IMR-90 (cell line): ENCODE results near the gene CDH16. TPM values are rescaled to one million over a fixed set of nuclear protein-coding genes. Genes with fewer than 3 reads are reported as not detected.
A peak's percentile ranks its signal among the peaks of the same experiment; 100 is the strongest.

ENCODE experiments used
- ATAC-seq: fragments of 200-7000 bp; cut with Tn5 transposase; 2 replicates; pipeline ENCODE4 v1.9.1; 2020; ENCODE audit warnings: low read depth, mild to moderate bottlenecking, moderate library complexity
- BruUV-seq: library from RNA; stranded (reverse); fragments of 400-500 nt; replicated peaks from 2 replicates; lab custom pipeline; 2021; lab: Mats Ljungman, UMichigan
- CTCF ChIA-PET: fragments of 300-600 bp; formaldehyde crosslinking; extraction: SDS; loops from one replicate; lab custom pipeline; 2021; ENCODE audit warnings: antibody characterized with exemption; lab: Yijun Ruan, JAX
- POLR2A ChIA-PET: fragments of 300-600 bp; sonication (Branson Sonifier 250); formaldehyde crosslinking; loops from one replicate; lab custom pipeline; 2022; ENCODE audit warnings: antibody characterized with exemption; ENCODE audit not compliant: unreplicated experiment; lab: Charles Lee
- DNase-seq: peaks from one replicate; pipeline ENCODE4 v3.0.0; 2013
- H2AFZ ChIP-seq: replicated peaks from 2 replicates; pipeline ENCODE3; 2013; ENCODE audit warnings: low read length, mild to moderate bottlenecking; ENCODE audit not compliant: poor library complexity
- H2AK5ac ChIP-seq: 2 replicates; pipeline ENCODE4 v1.6.1; 2013; ENCODE audit warnings: low read depth, low read length, inconsistent platforms
- H2AK9ac ChIP-seq: replicated peaks from 2 replicates; pipeline ENCODE3; 2013; ENCODE audit warnings: mild to moderate bottlenecking, low read depth, low read length, moderate library complexity; ENCODE audit not compliant: poor library complexity
- H2BK120ac ChIP-seq: 2 replicates; pipeline ENCODE4 v1.6.1; 2013; ENCODE audit warnings: low read depth, low read length, inconsistent platforms
- H2BK15ac ChIP-seq: 3 replicates; pipeline ENCODE4 v1.6.1; 2013; ENCODE audit warnings: low read depth, low read length, inconsistent platforms
- H2BK20ac ChIP-seq: 2 replicates; pipeline ENCODE4 v1.6.1; 2013; ENCODE audit warnings: low read depth, mild to moderate bottlenecking, inconsistent platforms, low read length, moderate library complexity
- H2BK5ac ChIP-seq: 2 replicates; pipeline ENCODE4 v1.6.1; 2013; ENCODE audit warnings: mild to moderate bottlenecking, low read depth, low read length, inconsistent platforms; ENCODE audit not compliant: poor library complexity, severe bottlenecking
- H3K14ac ChIP-seq: replicated peaks from 2 replicates; pipeline ENCODE4 v1.6.1; 2013; ENCODE audit warnings: low read depth, low read length, inconsistent platforms
- H3K18ac ChIP-seq: 2 replicates; pipeline ENCODE4 v1.6.1; 2013; ENCODE audit warnings: low read depth, low read length, control low read depth
- H3K23ac ChIP-seq: 2 replicates; pipeline ENCODE4 v1.6.1; 2013; ENCODE audit warnings: low read depth, low read length, inconsistent platforms
- H3K27ac ChIP-seq: 2 replicates; pipeline ENCODE4 v1.5.1; 2013; ENCODE audit warnings: mild to moderate bottlenecking, control low read depth, low read length; ENCODE audit not compliant: insufficient read depth
- H3K27me3 ChIP-seq: 2 replicates; pipeline ENCODE4 v1.6.1; 2013; ENCODE audit warnings: low read length; ENCODE audit not compliant: control insufficient read depth, insufficient read depth
- H3K36me3 ChIP-seq: 2 replicates; pipeline ENCODE4 v1.6.1; 2013; ENCODE audit warnings: low read length, mixed read lengths; ENCODE audit not compliant: control insufficient read depth, insufficient read depth
- H3K4ac ChIP-seq: 2 replicates; pipeline ENCODE4 v1.6.1; 2013; ENCODE audit warnings: low read depth, low read length, inconsistent platforms
- H3K4me1 ChIP-seq: 2 replicates; pipeline ENCODE4 v1.6.1; 2013; ENCODE audit warnings: low read length, mixed read lengths; ENCODE audit not compliant: control insufficient read depth, insufficient read depth
- H3K4me2 ChIP-seq: 2 replicates; pipeline ENCODE4 v1.6.1; 2013; ENCODE audit warnings: low read depth, mild to moderate bottlenecking, control low read depth, low read length, moderate library complexity
- H3K4me3 ChIP-seq: 2 replicates; pipeline ENCODE4 v1.5.1; 2013; ENCODE audit warnings: low read depth, mild to moderate bottlenecking, control low read depth, low read length, moderate library complexity; ENCODE audit not compliant: insufficient read depth
- H3K56ac ChIP-seq: 2 replicates; pipeline ENCODE4 v1.6.1; 2013; ENCODE audit warnings: low read length, inconsistent platforms; ENCODE audit not compliant: insufficient read depth; ENCODE audit errors: extremely low read depth
- H3K79me1 ChIP-seq, 2 experiments: 2 replicates each; pipeline ENCODE4 v1.6.1; 2013; ENCODE audit warnings: low read length in 2 of 2, inconsistent platforms in 1 of 2, low read depth in 1 of 2
- H3K9ac ChIP-seq: 2 replicates; pipeline ENCODE4 v1.6.1; 2013; ENCODE audit warnings: low read depth, low read length, control low read depth
- H3K9me1 ChIP-seq: 2 replicates; pipeline ENCODE4 v1.6.1; 2013; ENCODE audit warnings: low read length, inconsistent platforms; ENCODE audit not compliant: insufficient read depth
- H3K9me3 ChIP-seq: 2 replicates; pipeline ENCODE4 v1.6.1; 2013; ENCODE audit warnings: low read length; ENCODE audit not compliant: control insufficient read depth, insufficient read depth
- H4K20me1 ChIP-seq: 2 replicates; pipeline ENCODE4 v1.6.1; 2013; ENCODE audit warnings: low read length, inconsistent platforms; ENCODE audit not compliant: insufficient read depth
- H4K5ac ChIP-seq: 2 replicates; pipeline ENCODE4 v1.6.1; 2013; ENCODE audit warnings: mild to moderate bottlenecking, low read depth, low read length, control low read depth
- H4K8ac ChIP-seq, 2 experiments: 2 replicates each; pipeline ENCODE4 v1.6.1; 2013; ENCODE audit warnings: low read depth in 2 of 2, low read length in 2 of 2, control low read depth in 1 of 2, inconsistent platforms in 1 of 2
- H4K91ac ChIP-seq: 2 replicates; pipeline ENCODE4 v1.6.1; 2013; ENCODE audit warnings: low read depth, low read length, inconsistent platforms; ENCODE audit not compliant: insufficient read depth
- BHLHE40 ChIP-seq: fragments of 150-350 bp; IDR thresholded peaks from 2 replicates; pipeline ENCODE4 v1.6.1; 2016; ENCODE audit warnings: mild to moderate bottlenecking, low read depth, low read length
- CEBPB ChIP-seq: IDR thresholded peaks from 2 replicates; pipeline ENCODE4 v1.6.1; 2012; ENCODE audit warnings: low read depth, low read length, improper control_type of control experiment
- CHD1 ChIP-seq: IDR thresholded peaks from 2 replicates; pipeline ENCODE4 v1.6.1; 2012; ENCODE audit warnings: low read depth, low read length, improper control_type of control experiment
- CTCF ChIP-seq: conservative IDR thresholded peaks from 2 replicates; pipeline ENCODE4 v1.5.1; 2012; ENCODE audit warnings: mild to moderate bottlenecking, low read depth, low read length, improper control_type of control experiment
- ELK1 ChIP-seq: fragments of 150-350 bp; IDR thresholded peaks from 2 replicates; pipeline ENCODE4 v1.6.1; 2016; ENCODE audit warnings: low read depth, mild to moderate bottlenecking, low read length, moderate library complexity, borderline replicate concordance
- FOS ChIP-seq: fragments of 150-350 bp; IDR thresholded peaks from 2 replicates; pipeline ENCODE4 v1.6.1; 2016; ENCODE audit warnings: low read depth, low read length
- MAFK ChIP-seq: IDR thresholded peaks from 2 replicates; pipeline ENCODE4 v1.6.1; 2012; ENCODE audit warnings: low read depth, low read length, improper control_type of control experiment
- MXI1 ChIP-seq: IDR thresholded peaks from 2 replicates; pipeline ENCODE4 v1.6.1; 2012; ENCODE audit warnings: low read depth, mild to moderate bottlenecking, low read length, moderate library complexity, borderline replicate concordance
- NFE2L2 ChIP-seq: fragments of 150-350 bp; IDR thresholded peaks from 2 replicates; pipeline ENCODE4 v1.6.1; 2016; ENCODE audit warnings: low read depth, mild to moderate bottlenecking, low read length
- POLR2A ChIP-seq: IDR thresholded peaks from 2 replicates; pipeline ENCODE4 v1.6.1; 2012; ENCODE audit warnings: mild to moderate bottlenecking, low read depth, low read length
- RAD21 ChIP-seq: IDR thresholded peaks from 2 replicates; pipeline ENCODE4 v1.6.1; 2012; ENCODE audit warnings: low read length, improper control_type of control experiment
- RFX5 ChIP-seq: IDR thresholded peaks from 2 replicates; pipeline ENCODE4 v1.8.0; 2012; ENCODE audit warnings: low read depth, mild to moderate bottlenecking, low read length, moderate library complexity
- USF2 ChIP-seq: fragments of 150-350 bp; IDR thresholded peaks from 2 replicates; pipeline ENCODE4 v1.6.1; 2017; ENCODE audit warnings: mild to moderate bottlenecking, antibody characterized with exemption, low read length, low read depth
- WGBS, 2 experiments: methylation state at CpG; one replicate each; pipeline versions ENCODE4 v1.1.5 to v1.1.7; 2013; ENCODE audit warnings: missing lambda C conversion rate in 2 of 2; ENCODE audit not compliant: insufficient read length in 1 of 2; ENCODE audit errors: extremely low coverage in 2 of 2; 5-methylcytosine and 5-hydroxymethylcytosine counted together
- dilution Hi-C: fragments of 300-500 bp; cut with HindIII; formaldehyde crosslinking; loops from one replicate; pipeline ENCODE4 v1.14.3; 2018; ENCODE audit warnings: low sequenced_read_pairs; ENCODE audit not compliant: unreplicated experiment
- in situ Hi-C: fragments of 300-500 bp; cut with MboI; formaldehyde crosslinking; loops from 3 replicates; pipeline ENCODE4 v1.14.3; 2019; ENCODE audit warnings: low sequenced_read_pairs, inconsistent platforms, mixed read lengths
- intact Hi-C: fragments of 100-400 bp; cut with micrococcal nuclease; formaldehyde crosslinking; loops from 2 replicates; pipeline ENCODE4 v1.10.0; 2022
- polyA plus RNA-seq, 3 experiments: library from polyadenylated mRNA; depleted of rRNA; stranded (reverse); fragments of >200 nt; gene quantifications; 2 replicates each; pipeline ENCODE4 v1.2.3, GENCODE V29; 2012; ENCODE audit warnings: low replicate concordance in 1 of 3
- total RNA-seq: library from RNA; depleted of rRNA; stranded (reverse); fragments of >200 nt; gene quantifications from 2 replicates; pipeline ENCODE4 v1.2.3, GENCODE V29; 2012

The CDH16 gene
- total and polyA plus RNA-seq, 2 of the 4 experiments (the other 2 are of a cell fraction), result not detected

- peak overlapping the region; percentile 66 for H3K4ac ChIP-seq
- intact Hi-C loops (loop anchor here (1.0 to 5.0 kb wide), 3 partner anchors 43 to 264 kb away; partner anchors contain the start of gene NAE1), in situ Hi-C loops (no loop called here), dilution Hi-C loops (no loop called here)
- peak overlapping the region; percentile 63 for H3K4me2 ChIP-seq
- H3K36me3 ChIP-seq, result no peaks in the 10 kb centered on the region
- peak overlapping the region; percentile 67 for H2BK5ac ChIP-seq
- peak overlapping the region; percentile 32; the same call in 1 of the 3 replicates for H2BK15ac ChIP-seq
- H3K79me1 ChIP-seq, result no peaks in the 10 kb centered on the region
- H3K27me3 ChIP-seq, result no peaks in the 10 kb centered on the region
- peak overlapping the region; percentile 52 for H3K27ac ChIP-seq
- POLR2A ChIA-PET, result interaction anchor here (0.5 to 0.7 kb wide), 7 partner anchors 10 to 264 kb away, joined by 3 to 6 read pairs (median 3); partner anchors contain the start of gene NAE1
- H2BK20ac ChIP-seq, result 0 out of 2 replicates have a peak overlapping the region, but pooled peaks have one; percentile 2
- peaks cover 3% of the 10 kb centered on the region; the same call in 1 of the 2 replicates for H4K20me1 ChIP-seq
- peak overlapping the region; percentile 18 for H3K4me3 ChIP-seq
- peaks cover 10% of the 10 kb centered on the region for H3K9me1 ChIP-seq
- H3K9me3 ChIP-seq, result no peaks in the 10 kb centered on the region
- peak overlapping the region; percentile 10 for H3K18ac ChIP-seq
- peak overlapping the region; percentile 56 for H4K91ac ChIP-seq
- ATAC-seq (peak; percentile 91), DNase-seq (peak; percentile 100)
- H2BK120ac ChIP-seq, result peak overlapping the region; percentile 67
- peak overlapping the region; percentile 57 for H2AK5ac ChIP-seq
- peak overlapping the region; percentile 48 to 86 for H4K8ac ChIP-seq
- BruUV-seq, result no TSS peak
- peak overlapping the region; percentile 74 for H2AK9ac ChIP-seq
- peak overlapping the region; percentile 32; the same call in 1 of the 2 replicates for H3K56ac ChIP-seq
- WGBS, 2 experiments, result 8% methylated on average over 23 of the region's 39 CpGs; no CpG with 5 or more reads in 1 of the 2 experiments
- peak overlapping the region; percentile 14; the same call in 1 of the 2 replicates for H3K9ac ChIP-seq
- H3K4me1 ChIP-seq, result peaks cover 12% of the 10 kb centered on the region
- peak overlapping the region; percentile 56; the same call in 1 of the 2 replicates for H3K14ac ChIP-seq
- H3K23ac ChIP-seq, result peak overlapping the region; percentile 25; the same call in 1 of the 2 replicates
- peak overlapping the region; percentile 26 for H4K5ac ChIP-seq
- peak overlapping the region; percentile 97 for H2AFZ ChIP-seq
- CTCF ChIA-PET, result interaction anchor here (0.6 to 1.5 kb wide), 10 partner anchors 10 to 271 kb away, joined by 3 to 9 read pairs (median 4); partner anchors contain the start of gene NAE1
- TF ChIP-seq RAD21 (peak; percentile 69), RFX5 (no peak), FOS (peak; percentile 72), POLR2A (no peak), NFE2L2 (no peak), CTCF (peak; percentile 98), BHLHE40 (peak; percentile 24; the same call in 1 of the 2 replicates), MXI1 (peak; percentile 82), CHD1 (no peak), ELK1 (no peak), CEBPB (no peak), USF2 (0 out of 2 replicates have a peak, but pooled peaks have one; percentile 27), MAFK (peak; percentile 1; the same call in 1 of the 2 replicates)
These were observed 45.6 kb downstream of the CDH16 start for GRCh38 chr16:66872943-66873684.
